Thoracic aorta (tissue), 2 donors: ENCODE results near the gene ENO3. TPM values are rescaled to one million over a fixed set of nuclear protein-coding genes. Genes with fewer than 3 reads are reported as not detected.

Experiments used
- ATAC-seq: fragments of 150-250 bp; one replicate; pipeline ENCODE4 v1.8.0; 2017; ENCODE audit warnings: low read depth; ENCODE audit not compliant: insufficient number of reproducible peaks, low FRiP score
- DNase-seq: peaks from one replicate; pipeline ENCODE4 v3.0.0-alpha.2; 2020; ENCODE audit warnings: low spot score
- H3K27ac ChIP-seq, 2 donors: fragments of 200-600 bp; sonication (generic); 1 replicate in 1 of 2; 2 replicates in 1 of 2; pipeline ENCODE4 v1.5.1; 2016; ENCODE audit warnings: mild to moderate bottlenecking in 2 of 2, moderate library complexity in 2 of 2
- H3K27me3 ChIP-seq: fragments of 200-600 bp; sonication (generic); replicated peaks from 2 replicates; pipeline ENCODE4 v1.6.0; 2016; ENCODE audit warnings: mild to moderate bottlenecking; ENCODE audit not compliant: insufficient read depth
- H3K36me3 ChIP-seq: fragments of 200-600 bp; sonication (generic); one replicate; pipeline ENCODE4 v1.5.1; 2016
- H3K4me1 ChIP-seq, 2 donors: fragments of 200-600 bp; sonication (generic); 1 replicate in 1 of 2; 2 replicates in 1 of 2; pipeline versions ENCODE4 v1.5.1 to v1.6.0; 2016; ENCODE audit warnings: low read depth in 2 of 2, mild to moderate bottlenecking in 1 of 2; ENCODE audit not compliant: control insufficient read depth in 1 of 2
- H3K4me3 ChIP-seq: fragments of 200-600 bp; sonication (generic); 2 replicates; pipeline ENCODE4 v1.5.1; 2016; ENCODE audit warnings: mild to moderate bottlenecking
- H3K9me3 ChIP-seq: fragments of 200-600 bp; sonication (generic); 2 replicates; pipeline ENCODE4 v1.5.1; 2016
- total RNA-seq, 2 donors: library from RNA; depleted of rRNA; stranded (reverse); fragments of >200 nt; gene quantifications; one replicate each; pipeline versions ENCODE4 v1.1.0 to v1.2.3, GENCODE V29; 2016
- TF ChIP-seq, protein P1 (sequence below): fragments of 200-600 bp; sonication (generic); IDR thresholded peaks from one replicate; pipeline ENCODE4 v1.5.1; 2019; ENCODE audit warnings: antibody characterized with exemption

ENO3 gene
- total RNA-seq, 2 donors from 2014 or later, result 2.5 to 2.7 TPM

DNA sequence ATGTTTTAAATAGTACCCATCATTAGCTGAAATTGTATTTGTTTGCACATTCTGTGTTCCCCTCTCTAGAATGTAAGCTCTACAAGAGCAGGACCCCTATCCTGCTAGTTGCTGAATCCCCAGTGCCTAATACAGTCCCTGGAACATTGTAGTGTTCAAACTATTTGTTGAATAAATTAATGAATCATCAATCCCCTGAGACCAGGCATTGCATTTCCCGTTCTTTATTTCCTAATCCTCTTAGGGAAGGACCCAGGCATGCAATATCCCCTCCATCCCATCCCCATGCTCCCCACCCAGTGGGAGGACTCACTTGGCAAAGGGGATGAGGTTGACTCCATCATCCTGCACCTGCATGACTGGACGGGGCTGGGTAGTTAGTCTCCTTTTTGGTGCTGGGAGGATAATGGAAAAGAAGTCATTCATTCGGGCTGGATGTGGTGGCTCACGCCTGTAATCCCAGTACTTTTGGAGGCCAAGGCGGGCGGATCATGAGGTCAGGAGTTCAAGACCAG is 43.2 kb downstream of the ENO3 start:
- ATAC-seq, result no peak
- TF ChIP-seq, protein P1, sequence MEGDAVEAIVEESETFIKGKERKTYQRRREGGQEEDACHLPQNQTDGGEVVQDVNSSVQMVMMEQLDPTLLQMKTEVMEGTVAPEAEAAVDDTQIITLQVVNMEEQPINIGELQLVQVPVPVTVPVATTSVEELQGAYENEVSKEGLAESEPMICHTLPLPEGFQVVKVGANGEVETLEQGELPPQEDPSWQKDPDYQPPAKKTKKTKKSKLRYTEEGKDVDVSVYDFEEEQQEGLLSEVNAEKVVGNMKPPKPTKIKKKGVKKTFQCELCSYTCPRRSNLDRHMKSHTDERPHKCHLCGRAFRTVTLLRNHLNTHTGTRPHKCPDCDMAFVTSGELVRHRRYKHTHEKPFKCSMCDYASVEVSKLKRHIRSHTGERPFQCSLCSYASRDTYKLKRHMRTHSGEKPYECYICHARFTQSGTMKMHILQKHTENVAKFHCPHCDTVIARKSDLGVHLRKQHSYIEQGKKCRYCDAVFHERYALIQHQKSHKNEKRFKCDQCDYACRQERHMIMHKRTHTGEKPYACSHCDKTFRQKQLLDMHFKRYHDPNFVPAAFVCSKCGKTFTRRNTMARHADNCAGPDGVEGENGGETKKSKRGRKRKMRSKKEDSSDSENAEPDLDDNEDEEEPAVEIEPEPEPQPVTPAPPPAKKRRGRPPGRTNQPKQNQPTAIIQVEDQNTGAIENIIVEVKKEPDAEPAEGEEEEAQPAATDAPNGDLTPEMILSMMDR, result no peak
- Histone ChIP-seq H3K27ac (no peak overlapping the region), H3K27me3 (no peaks in the 10 kb centered on the region), H3K4me1 (peaks cover 3 to 14% of the 10 kb centered on the region in 2 donors), H3K36me3 (no peaks in the 10 kb centered on the region), H3K4me3 (no peak overlapping the region), H3K9me3 (no peaks in the 10 kb centered on the region)
- DNase-seq, result no peak

- no peaks in the 10 kb centered on the region for H3K27me3 ChIP-seq
- peaks cover 14% of the 10 kb centered on the region for H3K36me3 ChIP-seq
- no peaks in the 10 kb centered on the region for H3K9me3 ChIP-seq
- H3K27ac ChIP-seq, result peak within 1 kb of the TSS; percentile 92 to 95
- TF ChIP-seq, protein P1, result peak; percentile 32
- peaks cover 16 to 32% of the 10 kb centered on the region in 2 donors for H3K4me1 ChIP-seq
- DNase-seq, result peak; percentile 71
- peak within 1 kb of the TSS; percentile 97 for H3K4me3 ChIP-seq
- peak; percentile 96 for ATAC-seq
Observed at GRCh38 chr17:4997302-4998026, 46.5 kb downstream of the ENO3 start, which contains the start of the genes INCA1 and KIF1C. TSS of gene INCA1 (minus strand) at chr17:4997522. CDS start at chr17:4994437, 3,085 bp downstream. TSS of gene KIF1C (plus strand) at chr17:4997950. CDS start at chr17:5000247, 2,297 bp downstream.

- TF ChIP-seq, protein P1, result no peak
- Histone ChIP-seq H3K27ac (peak overlapping the region; percentile 92 to 95), H3K4me3 (peak overlapping the region; percentile 97), H3K9me3 (no peaks in the 10 kb centered on the region), H3K4me1 (peaks cover 16 to 32% of the 10 kb centered on the region in 2 donors), H3K36me3 (peaks cover 21% of the 10 kb centered on the region), H3K27me3 (no peaks in the 10 kb centered on the region)
- DNase-seq, result no peak
- ATAC-seq, result peak; percentile 2
Observed at GRCh38 chr17:4998027-4998731, 47.3 kb downstream of the ENO3 start.

DNA sequence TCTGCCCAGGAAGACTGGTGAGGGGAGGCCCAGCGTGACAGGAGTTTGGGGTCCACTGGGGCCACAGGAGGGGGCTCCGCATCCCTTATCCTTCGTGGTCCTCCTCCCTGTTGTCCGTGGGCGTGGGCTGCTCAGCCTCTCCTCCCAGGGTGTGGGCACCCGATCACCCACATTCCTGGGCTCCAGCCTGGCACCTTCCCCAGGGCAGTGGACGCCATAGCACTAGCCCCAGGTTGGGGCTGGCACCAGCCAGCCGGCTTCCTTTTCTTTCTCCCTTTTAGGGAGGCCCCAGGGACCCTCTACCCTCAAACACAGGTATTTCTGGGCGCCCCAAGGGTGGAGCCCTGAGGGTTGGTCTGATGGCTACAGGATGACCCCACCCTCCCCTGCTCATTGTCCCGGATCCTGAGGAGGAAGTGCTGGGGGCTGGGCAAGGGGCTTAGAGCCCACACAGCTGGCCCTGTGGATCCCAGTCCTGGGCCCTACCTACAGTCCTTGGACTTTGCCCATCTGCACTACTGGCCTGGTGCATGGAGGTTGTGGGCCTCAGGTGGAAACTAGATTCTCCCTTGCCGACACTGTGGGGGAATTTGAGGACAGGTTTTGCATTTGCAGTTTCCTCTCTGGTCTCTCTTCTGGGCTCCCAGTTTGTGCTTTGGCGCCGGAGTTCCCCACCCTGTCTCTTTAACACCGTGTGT is 48.0 kb downstream of the ENO3 start:
- peaks cover 29% of the 10 kb centered on the region for H3K36me3 ChIP-seq
- H3K9me3 ChIP-seq, result no peaks in the 10 kb centered on the region
- peak overlapping the region; percentile 92 to 95 for H3K27ac ChIP-seq
- H3K27me3 ChIP-seq, result no peaks in the 10 kb centered on the region
- ATAC-seq (no peak), DNase-seq (no peak)
- H3K4me1 ChIP-seq, result peaks cover 16 to 32% of the 10 kb centered on the region in 2 donors
- H3K4me3 ChIP-seq, result peak overlapping the region; percentile 97
- TF ChIP-seq, protein P1, result no peak
